Fibroblast of pulmonary artery (primary cell): ENCODE measurements around the gene PTOV1.

Source experiments
- DNase-seq: peaks from one replicate; pipeline ENCODE4 v3.0.0-alpha.2; 2010; ENCODE audit warnings: low read depth
- H3K4me3 ChIP-seq: replicated peaks from 2 replicates; pipeline ENCODE4 v1.5.1; 2011; ENCODE audit warnings: low read depth, mild to moderate bottlenecking, control low read depth, low read length, moderate library complexity
- CTCF ChIP-seq: IDR thresholded peaks from 2 replicates; pipeline ENCODE4 v1.5.1; 2011; ENCODE audit warnings: mild to moderate bottlenecking, control low read depth, low read length, inconsistent platforms; ENCODE audit errors: missing control alignments

The PTOV1 gene

GRCh38 chr19:49850487-49851342, at the start of gene PTOV1:
Gene PTOV1, plus strand, starts transcription at chr19:49851159.
- H3K4me3 ChIP-seq = peak within 1 kb of the TSS; percentile 63
- DNase-seq = peak; percentile 94
- no peak for TF ChIP-seq CTCF

GRCh38 chr19:49801401-49801888, 49.5 kb upstream of the PTOV1 start:
- no peak overlapping the region for H3K4me3 ChIP-seq
- DNase-seq = no peak
- TF ChIP-seq CTCF = no peak

- peak; percentile 49 for TF ChIP-seq CTCF
- peak overlapping the region; percentile 43 for H3K4me3 ChIP-seq
- DNase-seq = peak; percentile 90
Measured at GRCh38 chr19:49801966-49802661, 48.8 kb upstream of the PTOV1 start.

- no peak for DNase-seq
- no peak for TF ChIP-seq CTCF
- no peak overlapping the region for H3K4me3 ChIP-seq
Measured at GRCh38 chr19:49802836-49803528, 48.0 kb upstream of the PTOV1 start.

- H3K4me3 ChIP-seq = no peak overlapping the region
- TF ChIP-seq CTCF = no peak
- no peak for DNase-seq
Measured at GRCh38 chr19:49803529-49803856, 47.5 kb upstream of the PTOV1 start.

GRCh38 chr19:49805822-49806619, 44.9 kb upstream of the PTOV1 start:
- no peak overlapping the region for H3K4me3 ChIP-seq
- no peak for DNase-seq
- TF ChIP-seq CTCF = no peak
